GM19043 (cell line): Measurements from ENCODE around the gene SMIM3.

Source experiments
- ATAC-seq: cut with Tn5 transposase; IDR thresholded peaks from one replicate; pipeline ENCODE4 v1.9.1; 2021; ENCODE audit warnings: low read depth; ENCODE audit not compliant: unreplicated experiment

Gene SMIM3

GRCh38 chr5:150764530-150764929 lies 14.0 kb upstream of the SMIM3 start:
- ATAC-seq: no peak

- ATAC-seq: no peak
These were observed 13.4 kb upstream of the SMIM3 start for GRCh38 chr5:150765011-150765798.

- ATAC-seq: no peak
These were observed 12.8 kb upstream of the SMIM3 start for GRCh38 chr5:150765799-150766169.

- no peak for ATAC-seq
These were observed 12.3 kb upstream of the SMIM3 start for GRCh38 chr5:150766251-150766650.

GRCh38 chr5:150771034-150771795 lies 7.3 kb upstream of the SMIM3 start:
- no peak for ATAC-seq

- ATAC-seq: no peak
These were observed 4.4 kb upstream of the SMIM3 start for GRCh38 chr5:150774145-150774544.

GRCh38 chr5:150777685-150778084 lies 872 bp upstream of the SMIM3 start:
- ATAC-seq: no peak

GRCh38 chr5:150778088-150778516 lies 455 bp upstream of the SMIM3 start:
- no peak for ATAC-seq

- ATAC-seq: no peak
These were observed 1.0 kb downstream of the SMIM3 start for GRCh38 chr5:150779397-150780186.

GRCh38 chr5:150780187-150780692 lies 1.7 kb downstream of the SMIM3 start:
- peak; percentile 59 for ATAC-seq

GRCh38 chr5:150780816-150781221 lies 2.3 kb downstream of the SMIM3 start:
- ATAC-seq: no peak

GRCh38 chr5:150781706-150782614 lies 3.4 kb downstream of the SMIM3 start:
- no peak for ATAC-seq

GRCh38 chr5:150782850-150783249 lies 4.3 kb downstream of the SMIM3 start:
- ATAC-seq: no peak

GRCh38 chr5:150783422-150783928 lies 4.9 kb downstream of the SMIM3 start:
- peak; percentile 39 for ATAC-seq

GRCh38 chr5:150785950-150786349 lies 7.4 kb downstream of the SMIM3 start:
- ATAC-seq: no peak

GRCh38 chr5:150786876-150787275 lies 8.3 kb downstream of the SMIM3 start:
- no peak for ATAC-seq

- ATAC-seq: no peak
These were observed 9.1 kb downstream of the SMIM3 start for GRCh38 chr5:150787656-150788055.

GRCh38 chr5:150788977-150789376 lies 10.4 kb downstream of the SMIM3 start:
- ATAC-seq: no peak

- ATAC-seq: no peak
These were observed 10.9 kb downstream of the SMIM3 start for GRCh38 chr5:150789450-150789849.
